IPS-NIHi11 (cell line): ENCODE results near the gene EFCAB7.

Experiments used
- DNase-seq: peaks from one replicate; pipeline ENCODE4 v3.0.0; 2012; ENCODE audit warnings: mixed read lengths, low spot score

The EFCAB7 gene

GRCh38 chr1:63602629-63603028, 79.3 kb downstream of the EFCAB7 start:
- no peak for DNase-seq

- DNase-seq: no peak
Observed at GRCh38 chr1:63603810-63604209, 80.5 kb downstream of the EFCAB7 start.

GRCh38 chr1:63607322-63607721, 84.0 kb downstream of the EFCAB7 start:
- DNase-seq: no peak

GRCh38 chr1:63611231-63611630, 87.9 kb downstream of the EFCAB7 start:
- no peak for DNase-seq

- DNase-seq: no peak
Observed at GRCh38 chr1:63612564-63612963, 89.2 kb downstream of the EFCAB7 start.

GRCh38 chr1:63612971-63613370, 89.6 kb downstream of the EFCAB7 start:
- peak; percentile 29 for DNase-seq

GRCh38 chr1:63615768-63616420, 92.6 kb downstream of the EFCAB7 start:
- peak; percentile 82 for DNase-seq

- DNase-seq: no peak
Observed at GRCh38 chr1:63617450-63617849, 94.1 kb downstream of the EFCAB7 start.

GRCh38 chr1:63618011-63618410, 94.7 kb downstream of the EFCAB7 start:
- no peak for DNase-seq

- no peak for DNase-seq
Observed at GRCh38 chr1:63619558-63619957, 96.2 kb downstream of the EFCAB7 start.

- no peak for DNase-seq
Observed at GRCh38 chr1:63620671-63621070, 97.3 kb downstream of the EFCAB7 start.

GRCh38 chr1:63621075-63621474, 97.8 kb downstream of the EFCAB7 start:
- DNase-seq: no peak

- DNase-seq: no peak
Observed at GRCh38 chr1:63621698-63622097, 98.4 kb downstream of the EFCAB7 start.
